ENCODE results near the gene BEAN1.

The BEAN1 gene, protein sequence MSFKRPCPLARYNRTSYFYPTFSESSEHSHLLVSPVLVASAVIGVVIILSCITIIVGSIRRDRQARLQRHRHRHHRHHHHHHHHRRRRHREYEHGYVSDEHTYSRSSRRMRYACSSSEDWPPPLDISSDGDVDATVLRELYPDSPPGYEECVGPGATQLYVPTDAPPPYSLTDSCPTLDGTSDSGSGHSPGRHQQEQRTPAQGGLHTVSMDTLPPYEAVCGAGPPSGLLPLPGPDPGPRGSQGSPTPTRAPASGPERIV

DNA sequence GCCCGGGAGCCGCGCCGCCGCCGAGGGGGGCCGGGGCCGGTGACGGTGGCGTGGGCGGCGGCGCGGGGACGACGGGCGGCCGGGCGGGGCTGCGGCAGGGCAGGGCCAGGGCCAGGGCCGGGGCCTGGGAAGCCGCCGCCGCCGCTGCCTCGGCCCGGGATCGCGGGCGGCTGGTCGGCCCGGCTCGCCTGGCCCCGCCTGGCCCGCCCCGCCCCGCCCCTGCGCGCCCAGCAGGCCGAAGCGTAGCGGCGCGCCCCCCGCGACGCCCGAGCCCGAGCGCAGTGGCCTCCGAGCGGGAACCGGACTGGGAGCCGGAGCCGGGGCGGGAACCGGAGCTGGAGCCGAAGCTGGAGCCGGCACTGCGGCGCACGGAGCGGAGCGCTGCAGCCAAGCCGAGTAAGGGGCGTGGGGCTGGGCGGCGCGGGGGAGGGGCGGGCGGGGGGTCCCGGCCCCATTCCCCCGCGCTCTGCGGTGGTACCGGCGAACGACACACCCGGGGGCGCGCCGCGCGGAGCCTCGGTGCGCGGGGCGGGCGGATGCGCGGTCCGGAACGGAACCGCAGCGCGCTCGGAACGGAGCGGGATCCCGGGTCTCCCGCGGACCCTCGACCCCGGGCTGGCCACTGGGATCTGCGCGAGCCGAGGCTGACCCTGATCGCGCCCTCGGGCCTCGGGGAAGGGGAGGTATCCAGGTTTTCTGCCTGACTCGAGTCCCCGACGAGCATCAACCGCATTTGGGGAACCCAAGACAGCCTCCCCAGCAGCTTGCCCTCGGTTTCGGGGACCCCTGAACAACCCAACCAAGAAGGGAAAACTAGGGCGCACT lies at the start of gene BEAN1:
TSS of gene BEAN1 (plus strand) at position 260 of the 825 bp plus-strand sequence. CDS start 10,382 bp downstream, outside the sequence.
- no peak for DNase-seq

- no peak for DNase-seq
Observed at GRCh38 chr16:66377324-66377723, 49.8 kb upstream of the BEAN1 start.

DNA sequence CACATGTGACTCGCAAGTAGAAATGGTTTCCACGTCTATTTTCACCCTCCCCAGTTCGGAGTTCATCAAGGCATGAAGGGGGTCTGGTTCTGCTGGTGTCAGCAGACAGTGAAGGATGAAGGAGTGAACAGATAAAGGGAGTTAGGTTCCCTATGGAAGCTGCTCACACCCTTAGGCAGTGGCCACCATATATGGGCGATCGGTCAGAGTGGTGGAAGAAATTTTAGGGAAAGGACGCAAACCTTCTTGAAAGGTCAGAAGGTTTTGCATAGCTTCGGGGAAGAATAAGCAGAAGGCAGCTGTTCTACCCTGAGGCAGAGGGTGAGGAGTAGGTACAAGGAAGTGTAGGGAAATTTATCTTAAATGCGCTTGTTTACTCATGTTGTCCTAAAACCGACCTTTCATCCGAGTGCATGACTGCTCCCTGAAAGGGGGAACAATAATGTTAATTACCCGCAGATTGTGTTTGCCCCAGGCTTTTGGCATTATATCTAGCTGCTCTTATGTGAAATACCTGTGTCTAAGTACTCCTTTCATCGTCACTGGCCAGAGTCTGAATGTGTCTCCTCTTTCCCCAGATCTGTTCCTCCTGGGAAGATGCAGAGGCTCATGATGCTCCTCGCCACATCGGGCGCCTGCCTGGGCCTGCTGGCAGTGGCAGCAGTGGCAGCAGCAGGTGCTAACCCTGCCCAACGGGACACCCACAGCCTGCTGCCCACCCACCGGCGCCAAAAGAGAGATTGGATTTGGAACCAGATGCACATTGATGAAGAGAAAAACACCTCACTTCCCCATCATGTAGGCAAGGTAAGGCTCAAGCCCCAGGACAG lies 48.1 kb upstream of the BEAN1 start:
- no peak for DNase-seq

GRCh38 chr16:66379571-66379941 lies 47.5 kb upstream of the BEAN1 start:
- DNase-seq: no peak

DNA sequence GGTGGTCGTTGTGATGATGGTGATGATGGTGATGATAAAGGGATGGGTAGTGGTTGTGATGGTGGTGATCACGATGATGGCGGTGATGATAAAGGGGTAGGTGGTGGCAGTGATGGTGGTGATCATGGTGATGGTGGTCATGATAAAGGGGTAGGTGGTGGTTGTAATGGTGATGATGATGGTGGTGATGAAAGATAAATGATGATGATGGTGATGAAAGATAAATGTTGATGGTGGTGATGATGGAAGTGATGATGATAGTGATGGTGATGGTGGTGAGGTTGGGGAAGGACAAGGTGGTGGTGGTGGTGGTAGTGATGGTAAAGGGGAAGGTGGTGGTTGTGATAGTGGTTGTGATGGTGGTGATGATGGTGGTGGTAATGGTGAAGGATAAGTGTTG lies 46.7 kb upstream of the BEAN1 start:
- no peak for DNase-seq

DNA sequence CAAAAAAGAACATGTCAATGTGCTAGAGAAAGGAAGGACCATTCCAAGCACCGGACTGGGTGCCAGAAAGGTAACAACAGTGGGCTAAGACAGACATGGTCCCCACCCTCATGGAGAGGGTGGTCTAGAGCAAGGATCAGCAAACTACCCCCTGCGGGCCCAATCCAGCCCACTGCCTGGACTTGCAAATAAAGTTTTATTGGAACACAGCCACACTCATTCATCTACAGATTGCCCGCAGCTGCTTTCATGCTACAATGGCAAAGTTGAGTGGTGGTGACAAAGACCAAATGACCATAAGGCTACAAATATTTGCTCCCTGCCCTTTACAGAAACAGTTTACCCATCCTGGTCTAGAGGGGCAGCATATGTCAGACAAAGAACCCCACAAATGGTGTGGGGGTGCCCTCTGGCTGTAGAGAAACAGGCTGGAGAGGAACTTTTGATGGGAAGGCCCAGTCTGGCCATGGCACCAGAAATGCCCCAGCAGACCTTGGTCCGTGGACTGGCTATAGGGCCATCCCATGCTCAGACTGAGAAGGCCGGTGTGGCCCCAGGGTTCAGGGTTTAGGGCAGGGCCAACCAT lies 45.4 kb upstream of the BEAN1 start:
- DNase-seq: no peak

- no peak for DNase-seq
Observed at GRCh38 chr16:66382171-66382965, 44.7 kb upstream of the BEAN1 start.

DNA sequence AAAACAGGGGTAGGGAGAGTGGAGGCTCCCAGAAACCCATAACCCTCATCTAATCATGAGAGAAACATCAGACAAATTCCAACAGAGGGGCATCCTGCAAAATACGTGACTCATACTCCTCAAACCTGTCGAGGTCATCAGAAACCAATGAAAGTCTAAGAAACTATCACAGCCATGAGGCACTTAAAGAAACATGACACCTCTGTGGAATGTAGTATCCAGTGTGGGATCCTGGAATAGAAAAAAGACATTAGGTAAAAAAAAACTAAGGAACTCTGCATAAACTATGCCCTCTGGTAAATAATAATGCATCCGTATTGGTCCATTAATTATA lies 44.2 kb upstream of the BEAN1 start:
- no peak for DNase-seq

DNA sequence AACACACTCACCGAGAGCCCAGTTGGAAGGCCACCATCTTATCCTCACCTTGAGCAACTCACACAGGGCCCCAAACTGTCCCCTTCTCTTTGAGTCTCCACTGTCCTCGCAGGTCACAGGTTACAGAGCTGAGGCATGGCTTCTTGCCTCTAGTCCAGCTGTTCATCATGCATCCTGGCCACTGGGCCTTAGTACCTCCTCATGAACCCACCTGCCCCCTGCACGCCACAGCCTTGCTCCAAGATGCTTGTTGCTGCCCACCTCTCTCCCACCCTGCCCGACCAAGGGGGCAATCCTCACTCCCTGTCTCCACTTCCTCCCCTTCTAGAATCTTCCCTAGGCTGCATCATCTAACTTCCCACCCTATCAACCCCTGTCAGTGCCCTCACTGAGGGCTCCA lies 43.5 kb upstream of the BEAN1 start:
- no peak for DNase-seq

GRCh38 chr16:66385415-66385814 lies 41.7 kb upstream of the BEAN1 start:
- no peak for DNase-seq

DNA sequence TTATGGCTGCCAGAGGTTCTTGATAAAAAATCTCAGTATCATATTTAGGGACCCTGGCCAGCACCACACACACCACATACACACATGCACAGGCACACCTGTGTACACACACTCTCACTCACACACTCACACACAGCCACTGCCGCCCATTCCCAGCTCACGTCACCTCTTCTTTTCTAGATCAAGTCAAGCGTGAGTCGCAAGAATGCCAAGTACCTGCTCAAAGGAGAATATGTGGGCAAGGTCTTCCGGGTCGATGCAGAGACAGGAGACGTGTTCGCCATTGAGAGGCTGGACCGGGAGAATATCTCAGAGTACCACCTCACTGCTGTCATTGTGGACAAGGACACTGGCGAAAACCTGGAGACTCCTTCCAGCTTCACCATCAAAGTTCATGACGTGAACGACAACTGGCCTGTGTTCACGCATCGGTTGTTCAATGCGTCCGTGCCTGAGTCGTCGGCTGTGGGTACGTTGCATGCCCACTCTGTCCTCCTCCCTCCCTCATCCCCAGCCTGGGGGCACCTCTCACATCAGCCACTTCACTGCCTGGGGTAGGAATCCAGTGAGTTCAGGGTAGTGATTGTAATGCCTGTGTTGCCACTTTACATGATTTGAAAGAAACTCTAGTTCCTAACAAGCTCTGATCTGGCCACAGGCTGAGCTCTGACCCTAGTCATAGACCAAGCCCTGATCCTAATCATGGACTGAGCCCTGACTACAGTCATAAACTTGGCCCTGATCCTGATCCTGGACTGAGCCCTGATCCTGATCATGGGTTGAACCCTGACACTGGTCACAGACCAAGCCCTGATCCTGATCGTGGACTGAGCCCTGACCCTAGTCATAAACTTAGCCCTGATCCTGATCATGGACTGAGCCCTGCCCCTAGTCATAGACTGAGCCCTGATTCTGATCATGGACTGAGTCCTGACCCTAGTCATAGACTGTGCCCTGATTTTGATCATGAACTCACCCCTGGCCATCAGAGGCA lies 40.2 kb upstream of the BEAN1 start:
- DNase-seq: no peak

GRCh38 chr16:66387817-66388332 lies 39.2 kb upstream of the BEAN1 start:
- no peak for DNase-seq

- no peak for DNase-seq
Observed at GRCh38 chr16:66388350-66389139, 38.5 kb upstream of the BEAN1 start.

- no peak for DNase-seq
Observed at GRCh38 chr16:66389256-66390176, 37.6 kb upstream of the BEAN1 start.

DNA sequence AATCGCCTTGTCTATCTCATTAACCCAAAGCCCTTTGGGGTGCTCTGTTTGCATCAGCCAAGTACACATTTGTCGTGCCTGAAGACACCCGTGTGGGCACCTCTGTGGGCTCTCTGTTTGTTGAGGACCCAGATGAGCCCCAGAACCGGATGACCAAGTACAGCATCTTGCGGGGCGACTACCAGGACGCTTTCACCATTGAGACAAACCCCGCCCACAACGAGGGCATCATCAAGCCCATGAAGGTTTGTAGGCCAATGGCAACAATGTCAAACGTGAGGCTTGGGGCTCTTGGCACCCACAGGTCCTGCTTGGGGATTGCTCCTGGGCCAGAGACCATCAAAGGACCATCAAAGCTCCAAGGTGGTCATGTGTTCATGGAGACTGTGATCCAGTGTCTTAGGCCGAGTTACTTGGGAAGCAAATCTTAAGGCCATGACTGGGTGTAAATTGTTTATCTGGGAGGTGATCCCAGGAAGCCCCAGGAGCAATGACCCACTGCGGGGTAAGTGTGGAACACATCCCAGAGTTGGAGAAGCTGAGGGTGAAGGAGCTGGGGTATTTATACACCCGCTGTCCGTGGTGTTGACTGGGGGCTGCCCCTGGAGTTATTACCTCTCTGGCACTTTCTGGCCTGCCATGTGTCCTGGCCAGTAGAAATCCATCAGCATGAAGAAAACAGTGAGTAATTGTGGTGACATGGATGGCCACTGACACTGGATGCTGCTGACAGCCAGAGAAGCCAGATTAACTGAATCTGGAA lies 36.6 kb upstream of the BEAN1 start:
- no peak for DNase-seq

GRCh38 chr16:66391726-66392670 lies 35.1 kb upstream of the BEAN1 start:
- no peak for DNase-seq

All from activated CD4-positive, alpha-beta T cell treated with anti-CD3 and anti-CD28 coated beads, Interleukin-10, Interleukin-2, amounts not matched to agents 100 ng/mL and 50 ng/mL, durations not matched to agents 16 hours and 8 hours (primary cell).